Aorta (tissue), 5 donors: ENCODE results near the gene PRMT1. TPM values are rescaled to one million over a fixed set of nuclear protein-coding genes. Genes with fewer than 3 reads are reported as not detected.
A peak's percentile ranks its signal among the peaks of the same experiment; 100 is the strongest.

Experiments used
- ATAC-seq: fragments of 200-7000 bp; cut with Tn5 transposase; one replicate; pipeline ENCODE4 v1.9.1; 2022; ENCODE audit warnings: moderate library complexity; ENCODE audit not compliant: low FRiP score
- DNase-seq, 2 donors: peaks; one replicate each; pipeline ENCODE4 v3.0.0-alpha.2; 2020
- H3K27ac ChIP-seq, 2 donors: one replicate each; pipeline ENCODE4 v1.5.1; 2013; ENCODE audit warnings: low read length in 2 of 2, mild to moderate bottlenecking in 2 of 2, moderate library complexity in 2 of 2, control low read depth in 1 of 2, inconsistent platforms in 1 of 2, low read depth in 1 of 2
- H3K27me3 ChIP-seq, 2 donors: one replicate each; pipeline ENCODE4 v1.6.1; 2013; ENCODE audit warnings: control low read depth in 1 of 2, low read length in 1 of 2, mild to moderate bottlenecking in 1 of 2, moderate library complexity in 1 of 2; ENCODE audit not compliant: insufficient read depth in 2 of 2, control insufficient read depth in 1 of 2
- H3K36me3 ChIP-seq, 2 donors: one replicate each; pipeline ENCODE4 v1.6.1; 2013; ENCODE audit warnings: control low read depth in 1 of 2, low read length in 1 of 2, mild to moderate bottlenecking in 1 of 2; ENCODE audit not compliant: insufficient read depth in 2 of 2, control insufficient read depth in 1 of 2
- H3K4me1 ChIP-seq, 2 donors: one replicate each; pipeline ENCODE4 v1.6.1; 2013; ENCODE audit warnings: low read length in 2 of 2, control low read depth in 1 of 2, mild to moderate bottlenecking in 1 of 2, moderate library complexity in 1 of 2; ENCODE audit not compliant: insufficient read depth in 2 of 2, control insufficient read depth in 1 of 2
- H3K4me3 ChIP-seq, 2 donors: one replicate each; pipeline ENCODE4 v1.5.1; 2013; ENCODE audit warnings: low read length in 2 of 2, control low read depth in 1 of 2, mild to moderate bottlenecking in 1 of 2
- H3K9me3 ChIP-seq: one replicate; pipeline ENCODE4 v1.6.1; 2013; ENCODE audit warnings: mild to moderate bottlenecking, low read length; ENCODE audit not compliant: control insufficient read depth
- WGBS, 2 donors: extraction: QIAGEN DNeasy Blood & Tissue Kit; methylation state at CpG; one replicate each; pipeline ENCODE4 v1.1.7; 2013; 5-methylcytosine and 5-hydroxymethylcytosine counted together
- intact Hi-C, 2 donors: fragments of 100-400 bp; cut with DNase I; formaldehyde crosslinking; loops; one replicate each; pipeline versions ENCODE4 v1.14.2 to v1.15.0; 2022
- polyA plus RNA-seq, 2 donors: library from polyadenylated mRNA; stranded (reverse); fragments of 200-250 nt; gene quantifications; one replicate each; pipeline ENCODE4 v1.2.3, GENCODE V29; 2013
- total RNA-seq, 2 donors: library from RNA; stranded (reverse); fragmentation: NEBNext Ultra II Directional; extraction: Animal tissue kit (Norgen Biotek cat#: 25700); gene quantifications; one replicate each; pipeline ENCODE4 v1.2.1, GENCODE V29; 2021
- donor health status: healthy with polysubstance abuse.
- donor health status: Bipolar disorder and iron deficiency.
- donor health status: DM: no; HTN: no; CAD: no.
- donor health status: DM: no; HTN: no; CAD: no.
- donor health status: DM: yes; HTN: yes; CAD: no.

Gene PRMT1
- total and polyA plus RNA-seq, 4 donors: 68.5 to 110 (median 82.4) TPM

- no peak for ATAC-seq
- Histone ChIP-seq H3K4me1 (no peaks in the 10 kb centered on the region), H3K27ac (no peak overlapping the region), H3K36me3 (peaks cover 0 to 1% of the 10 kb centered on the region in 2 donors), H3K9me3 (no peaks in the 10 kb centered on the region), H3K4me3 (no peak overlapping the region), H3K27me3 (no peaks in the 10 kb centered on the region)
- intact Hi-C loops: no loop called here
- WGBS, 2 donors: 89% methylated on average over 13 of the region's 13 CpGs
- no peak for DNase-seq
Measured at GRCh38 chr19:49645995-49646394, 31.1 kb upstream of the PRMT1 start.

- intact Hi-C loops: no loop called here
- Histone ChIP-seq H3K9me3 (no peaks in the 10 kb centered on the region), H3K27me3 (no peaks in the 10 kb centered on the region), H3K27ac (no peak overlapping the region), H3K4me1 (no peaks in the 10 kb centered on the region), H3K4me3 (no peak overlapping the region), H3K36me3 (peaks cover 0 to 1% of the 10 kb centered on the region in 2 donors)
- ATAC-seq: no peak
- WGBS, 2 donors: 87 to 88% methylated on average over 17 of the region's 17 CpGs
- DNase-seq: peak in 1 of 2 donors; percentile 64
Measured at GRCh38 chr19:49646586-49646985, 30.5 kb upstream of the PRMT1 start.

GRCh38 chr19:49651029-49651819 is 25.8 kb upstream of the PRMT1 start:
- Histone ChIP-seq H3K36me3 (peaks cover 0 to 1% of the 10 kb centered on the region in 2 donors), H3K4me3 (no peak overlapping the region), H3K27ac (no peak overlapping the region), H3K4me1 (no peaks in the 10 kb centered on the region), H3K9me3 (no peaks in the 10 kb centered on the region), H3K27me3 (no peaks in the 10 kb centered on the region)
- no peak for ATAC-seq
- peak in 1 of 2 donors; percentile 77 for DNase-seq
- intact Hi-C loops: no loop called here
- WGBS, 2 donors: 94 to 95% methylated on average over 71 to 72 of the region's 72 CpGs

GRCh38 chr19:49651820-49652550 is 25.1 kb upstream of the PRMT1 start:
- WGBS, 2 donors: 94 to 96% methylated on average over 91 to 110 of the region's 110 CpGs

GRCh38 chr19:49652551-49653465 is 24.3 kb upstream of the PRMT1 start:
- H3K36me3 ChIP-seq: no peaks in the 10 kb centered on the region
- 92% methylated on average over 52 to 58 of the region's 58 CpGs for WGBS, 2 donors

More at GRCh38 chr19:49651820-49652550, 25.1 kb upstream of the PRMT1 start:
- no peak for ATAC-seq
- H3K27me3 ChIP-seq: no peaks in the 10 kb centered on the region
- no peak overlapping the region for H3K27ac ChIP-seq
- peak in 1 of 2 donors; percentile 75 for DNase-seq
- intact Hi-C loops: no loop called here
- no peaks in the 10 kb centered on the region for H3K4me1 ChIP-seq
- H3K36me3 ChIP-seq: no peaks in the 10 kb centered on the region
- H3K9me3 ChIP-seq: no peaks in the 10 kb centered on the region
- H3K4me3 ChIP-seq: no peak overlapping the region

GRCh38 chr19:49653466-49653806 is 23.6 kb upstream of the PRMT1 start:
- WGBS, 2 donors: 80 to 85% methylated on average over 13 of the region's 13 CpGs
- DNase-seq: peak in 1 of 2 donors; percentile 70
- intact Hi-C loops: no loop called here
- no peaks in the 10 kb centered on the region for H3K36me3 ChIP-seq
- H3K4me3 ChIP-seq: no peak overlapping the region
- no peaks in the 10 kb centered on the region for H3K4me1 ChIP-seq
- no peak overlapping the region for H3K27ac ChIP-seq
- no peaks in the 10 kb centered on the region for H3K9me3 ChIP-seq
- H3K27me3 ChIP-seq: no peaks in the 10 kb centered on the region
- no peak for ATAC-seq

More at GRCh38 chr19:49652551-49653465, 24.3 kb upstream of the PRMT1 start:
- no peaks in the 10 kb centered on the region for H3K27me3 ChIP-seq
- ATAC-seq (no peak), DNase-seq (peak in 1 of 2 donors; percentile 70)
- no peaks in the 10 kb centered on the region for H3K4me1 ChIP-seq
- H3K9me3 ChIP-seq: no peaks in the 10 kb centered on the region
- intact Hi-C loops: no loop called here
- H3K4me3 ChIP-seq: no peak overlapping the region
- H3K27ac ChIP-seq: no peak overlapping the region

- Histone ChIP-seq H3K36me3 (peaks cover 0 to 2% of the 10 kb centered on the region in 2 donors), H3K27ac (no peak overlapping the region), H3K27me3 (no peaks in the 10 kb centered on the region), H3K9me3 (no peaks in the 10 kb centered on the region), H3K4me1 (no peaks in the 10 kb centered on the region), H3K4me3 (no peak overlapping the region)
- ATAC-seq: no peak
- DNase-seq: peak in 1 of 2 donors; percentile 67
- intact Hi-C loops: no loop called here
- WGBS, 2 donors: 78 to 82% methylated on average over 10 of the region's 10 CpGs
Measured at GRCh38 chr19:49654581-49654980, 22.5 kb upstream of the PRMT1 start.
